Prostate gland (tissue), 2 donors: Measurements from ENCODE around the gene KCNN3.
"Not testable (repeated sequence)": the region's sequence is repeated elsewhere in the genome, so short reads cannot be mapped to it uniquely, and the experiment has no call there.

ENCODE experiments used
- POLR2AphosphoS5 ChIP-seq: sonication (generic); formaldehyde crosslinking; IDR thresholded peaks from one replicate; pipeline ENCODE4 v1.6.1; 2017; ENCODE audit warnings: antibody characterized with exemption
- TF ChIP-seq, protein P1 (sequence below), 4 experiments: fragments of 200-600 bp in 2 of 4; fragments of 450-650 bp in 2 of 4; sonication (generic) in 2 of 4; IDR thresholded peaks; 1 replicate in 3 of 4; 2 replicates in 1 of 4; pipeline ENCODE4 v1.5.1; 2016 to 2019; ENCODE audit warnings: antibody characterized with exemption in 4 of 4, mild to moderate bottlenecking in 2 of 4, moderate library complexity in 2 of 4

DNA sequence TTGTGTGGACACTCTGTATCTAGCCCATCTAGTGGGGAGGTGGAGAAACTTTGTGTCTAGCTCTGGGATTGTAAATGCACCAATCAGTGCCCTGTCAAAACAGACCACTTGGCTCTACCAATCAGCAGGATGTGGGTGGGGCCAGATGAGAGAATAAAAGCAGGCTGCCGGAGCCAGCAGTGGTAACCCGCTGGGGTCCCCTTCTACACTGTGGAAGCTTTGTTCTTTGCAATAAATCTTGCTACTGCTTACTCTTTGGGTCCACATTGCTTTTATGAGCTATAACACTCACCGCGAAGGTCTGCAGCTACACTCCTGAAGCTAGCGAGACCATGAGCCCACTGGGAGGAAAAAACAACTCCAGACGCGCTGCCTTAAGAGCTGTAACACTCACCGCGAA is 198.7 kb downstream of the KCNN3 start:
- TF ChIP-seq, protein P1, sequence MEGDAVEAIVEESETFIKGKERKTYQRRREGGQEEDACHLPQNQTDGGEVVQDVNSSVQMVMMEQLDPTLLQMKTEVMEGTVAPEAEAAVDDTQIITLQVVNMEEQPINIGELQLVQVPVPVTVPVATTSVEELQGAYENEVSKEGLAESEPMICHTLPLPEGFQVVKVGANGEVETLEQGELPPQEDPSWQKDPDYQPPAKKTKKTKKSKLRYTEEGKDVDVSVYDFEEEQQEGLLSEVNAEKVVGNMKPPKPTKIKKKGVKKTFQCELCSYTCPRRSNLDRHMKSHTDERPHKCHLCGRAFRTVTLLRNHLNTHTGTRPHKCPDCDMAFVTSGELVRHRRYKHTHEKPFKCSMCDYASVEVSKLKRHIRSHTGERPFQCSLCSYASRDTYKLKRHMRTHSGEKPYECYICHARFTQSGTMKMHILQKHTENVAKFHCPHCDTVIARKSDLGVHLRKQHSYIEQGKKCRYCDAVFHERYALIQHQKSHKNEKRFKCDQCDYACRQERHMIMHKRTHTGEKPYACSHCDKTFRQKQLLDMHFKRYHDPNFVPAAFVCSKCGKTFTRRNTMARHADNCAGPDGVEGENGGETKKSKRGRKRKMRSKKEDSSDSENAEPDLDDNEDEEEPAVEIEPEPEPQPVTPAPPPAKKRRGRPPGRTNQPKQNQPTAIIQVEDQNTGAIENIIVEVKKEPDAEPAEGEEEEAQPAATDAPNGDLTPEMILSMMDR (IDR thresholded peaks at IDR 0.05) = not testable (repeated sequence)
- TF ChIP-seq POLR2AphosphoS5 = not testable (repeated sequence)
